Measurements from ENCODE around the gene FUT7. TPM values are rescaled to one million over a fixed set of nuclear protein-coding genes. Genes with fewer than 3 reads are reported as not detected.

FUT7 gene
- total RNA-seq, 1 donor from 2014 or later: not detected

GRCh38 chr9:136985027-136985602, 46.8 kb downstream of the FUT7 start:
- Histone ChIP-seq H3K4me1 (ENCODE audit: control insufficient read depth in 3 of 3, insufficient read depth in 3 of 3, low read length in 3 of 3) (peaks cover 0 to 10% (median 7%) of the 10 kb centered on the region in 3 donors), H3K27me3 (ENCODE audit: control insufficient read depth in 3 of 3, insufficient read depth in 3 of 3, low read length in 3 of 3) (peaks cover 22 to 36% (median 33%) of the 10 kb centered on the region in 3 donors), H3K27ac (ENCODE audit: low read depth, low read length) (no peak overlapping the region), H3K9ac (ENCODE audit: low read depth in 1 of 3, low read length in 3 of 3) (no peak overlapping the region), H3K36me3 (ENCODE audit: control insufficient read depth in 3 of 3, insufficient read depth in 3 of 3, low read length in 3 of 3) (no peaks in the 10 kb centered on the region), H3K9me3 (ENCODE audit: control insufficient read depth in 3 of 3, low read length in 3 of 3) (no peaks in the 10 kb centered on the region), H3K4me3 (ENCODE audit: low read length in 3 of 3) (no peak overlapping the region)

- Histone ChIP-seq H3K36me3 (ENCODE audit: control insufficient read depth in 3 of 3, insufficient read depth in 3 of 3, low read length in 3 of 3) (no peaks in the 10 kb centered on the region), H3K4me1 (ENCODE audit: control insufficient read depth in 3 of 3, insufficient read depth in 3 of 3, low read length in 3 of 3) (peaks cover 0 to 10% (median 7%) of the 10 kb centered on the region in 3 donors), H3K9me3 (ENCODE audit: control insufficient read depth in 3 of 3, low read length in 3 of 3) (no peaks in the 10 kb centered on the region), H3K4me3 (ENCODE audit: low read length in 3 of 3) (no peak overlapping the region), H3K9ac (ENCODE audit: low read depth in 1 of 3, low read length in 3 of 3) (no peak overlapping the region), H3K27me3 (ENCODE audit: control insufficient read depth in 3 of 3, insufficient read depth in 3 of 3, low read length in 3 of 3) (peaks cover 22 to 36% (median 33%) of the 10 kb centered on the region in 3 donors), H3K27ac (ENCODE audit: low read depth, low read length) (no peak overlapping the region)
These were observed 47.3 kb downstream of the FUT7 start for GRCh38 chr9:136984464-136985026.

GRCh38 chr9:136983656-136984314, 48.1 kb downstream of the FUT7 start:
- H3K9me3 ChIP-seq (ENCODE audit: control insufficient read depth in 3 of 3, low read length in 3 of 3): no peaks in the 10 kb centered on the region
- H3K4me1 ChIP-seq (ENCODE audit: control insufficient read depth in 3 of 3, insufficient read depth in 3 of 3, low read length in 3 of 3): peaks cover 0 to 10% (median 7%) of the 10 kb centered on the region in 3 donors
- H3K27ac ChIP-seq (ENCODE audit: low read depth, low read length): no peak overlapping the region
- peaks cover 22 to 36% (median 33%) of the 10 kb centered on the region in 3 donors for H3K27me3 ChIP-seq (ENCODE audit: control insufficient read depth in 3 of 3, insufficient read depth in 3 of 3, low read length in 3 of 3)
- H3K9ac ChIP-seq (ENCODE audit: low read depth in 1 of 3, low read length in 3 of 3): no peak overlapping the region
- H3K4me3 ChIP-seq (ENCODE audit: low read length in 3 of 3): no peak overlapping the region
- H3K36me3 ChIP-seq (ENCODE audit: control insufficient read depth in 3 of 3, insufficient read depth in 3 of 3, low read length in 3 of 3): no peaks in the 10 kb centered on the region

GRCh38 chr9:136983167-136983566, 48.7 kb downstream of the FUT7 start:
- H3K27ac ChIP-seq (ENCODE audit: low read depth, low read length): no peak overlapping the region
- peaks cover 22 to 36% (median 33%) of the 10 kb centered on the region in 3 donors for H3K27me3 ChIP-seq (ENCODE audit: control insufficient read depth in 3 of 3, insufficient read depth in 3 of 3, low read length in 3 of 3)
- H3K4me1 ChIP-seq (ENCODE audit: control insufficient read depth in 3 of 3, insufficient read depth in 3 of 3, low read length in 3 of 3): peaks cover 0 to 10% (median 7%) of the 10 kb centered on the region in 3 donors
- no peaks in the 10 kb centered on the region for H3K9me3 ChIP-seq (ENCODE audit: control insufficient read depth in 3 of 3, low read length in 3 of 3)
- no peak overlapping the region for H3K4me3 ChIP-seq (ENCODE audit: low read length in 3 of 3)
- H3K9ac ChIP-seq (ENCODE audit: low read depth in 1 of 3, low read length in 3 of 3): no peak overlapping the region
- no peaks in the 10 kb centered on the region for H3K36me3 ChIP-seq (ENCODE audit: control insufficient read depth in 3 of 3, insufficient read depth in 3 of 3, low read length in 3 of 3)

- Histone ChIP-seq H3K4me3 (ENCODE audit: low read length in 3 of 3) (no peak within 1 kb of the TSS), H3K27ac (ENCODE audit: low read depth, low read length) (no peak within 1 kb of the TSS), H3K4me1 (ENCODE audit: control insufficient read depth in 3 of 3, insufficient read depth in 3 of 3, low read length in 3 of 3) (peaks cover 1 to 18% (median 12%) of the 10 kb centered on the region in 3 donors), H3K9ac (ENCODE audit: low read depth in 1 of 3, low read length in 3 of 3) (no peak within 1 kb of the TSS), H3K27me3 (ENCODE audit: control insufficient read depth in 3 of 3, insufficient read depth in 3 of 3, low read length in 3 of 3) (peaks cover 21 to 33% (median 30%) of the 10 kb centered on the region in 3 donors), H3K36me3 (ENCODE audit: control insufficient read depth in 3 of 3, insufficient read depth in 3 of 3, low read length in 3 of 3) (no peaks in the 10 kb centered on the region), H3K9me3 (ENCODE audit: control insufficient read depth in 3 of 3, low read length in 3 of 3) (no peaks in the 10 kb centered on the region)
These were observed 49.4 kb downstream of the FUT7 start, which contains the start of gene LCNL1 for GRCh38 chr9:136982232-136983051. Gene LCNL1 (plus strand): TSS chr9:136982993. CDS start chr9:136983587, 594 bp downstream.

- Histone ChIP-seq H3K9me3 (ENCODE audit: control insufficient read depth in 3 of 3, low read length in 3 of 3) (no peaks in the 10 kb centered on the region), H3K27ac (ENCODE audit: low read depth, low read length) (no peak overlapping the region), H3K36me3 (ENCODE audit: control insufficient read depth in 3 of 3, insufficient read depth in 3 of 3, low read length in 3 of 3) (no peaks in the 10 kb centered on the region), H3K27me3 (ENCODE audit: control insufficient read depth in 3 of 3, insufficient read depth in 3 of 3, low read length in 3 of 3) (peaks cover 28 to 33% (median 30%) of the 10 kb centered on the region in 3 donors), H3K4me3 (ENCODE audit: low read length in 3 of 3) (no peak overlapping the region), H3K9ac (ENCODE audit: low read depth in 1 of 3, low read length in 3 of 3) (no peak overlapping the region), H3K4me1 (ENCODE audit: control insufficient read depth in 3 of 3, insufficient read depth in 3 of 3, low read length in 3 of 3) (peaks cover 2 to 21% (median 19%) of the 10 kb centered on the region in 3 donors)
These were observed 50.2 kb downstream of the FUT7 start for GRCh38 chr9:136981588-136982231.

GRCh38 chr9:136980669-136981478, 51.0 kb downstream of the FUT7 start:
- Histone ChIP-seq H3K4me3 (ENCODE audit: low read length in 3 of 3) (no peak overlapping the region), H3K9ac (ENCODE audit: low read depth in 1 of 3, low read length in 3 of 3) (no peak overlapping the region), H3K36me3 (ENCODE audit: control insufficient read depth in 3 of 3, insufficient read depth in 3 of 3, low read length in 3 of 3) (no peaks in the 10 kb centered on the region), H3K27me3 (ENCODE audit: control insufficient read depth in 3 of 3, insufficient read depth in 3 of 3, low read length in 3 of 3) (peaks cover 24 to 28% (median 28%) of the 10 kb centered on the region in 3 donors), H3K9me3 (ENCODE audit: control insufficient read depth in 3 of 3, low read length in 3 of 3) (no peaks in the 10 kb centered on the region), H3K27ac (ENCODE audit: low read depth, low read length) (no peak overlapping the region), H3K4me1 (ENCODE audit: control insufficient read depth in 3 of 3, insufficient read depth in 3 of 3, low read length in 3 of 3) (peaks cover 2 to 26% (median 24%) of the 10 kb centered on the region in 3 donors)
